Kidney epithelial cell (primary cell): ENCODE measurements around the gene EML5. TPM values are rescaled to one million over a fixed set of nuclear protein-coding genes. Genes with fewer than 3 reads are reported as not detected.
A peak's percentile ranks its signal among the peaks of the same experiment; 100 is the strongest.

Experiments used
- DNase-seq: peaks from one replicate; pipeline ENCODE4 v3.0.0-alpha.2; 2010; ENCODE audit warnings: low read depth
- H3K27me3 ChIP-seq: 2 replicates; pipeline ENCODE4 v1.6.0; 2011; ENCODE audit warnings: low read length; ENCODE audit not compliant: control insufficient read depth, insufficient read depth
- H3K36me3 ChIP-seq: 2 replicates; pipeline ENCODE4 v1.5.1; 2011; ENCODE audit warnings: low read length; ENCODE audit not compliant: control insufficient read depth, insufficient read depth
- H3K4me3 ChIP-seq: 2 replicates; pipeline ENCODE4 v1.5.1; 2011; ENCODE audit warnings: low read depth, mild to moderate bottlenecking, control low read depth, low read length
- total RNA-seq: library from RNA; depleted of rRNA; stranded (reverse); fragments of >200 nt; gene quantifications from 2 replicates; pipeline ENCODE4 v1.2.3, GENCODE V29; 2015
- TF ChIP-seq, protein P1 (sequence below): IDR thresholded peaks from 2 replicates; pipeline ENCODE4 v1.5.1; 2011; ENCODE audit warnings: mild to moderate bottlenecking, moderate library complexity, low read length, control low read depth, inconsistent platforms; ENCODE audit not compliant: insufficient read depth, poor library complexity, severe bottlenecking

The EML5 gene
- total RNA-seq, 1 donor from 2014 or later, result 0.79 TPM

- Histone ChIP-seq H3K4me3 (no peak overlapping the region), H3K27me3 (no peaks in the 10 kb centered on the region), H3K36me3 (no peaks in the 10 kb centered on the region)
- TF ChIP-seq, protein P1, sequence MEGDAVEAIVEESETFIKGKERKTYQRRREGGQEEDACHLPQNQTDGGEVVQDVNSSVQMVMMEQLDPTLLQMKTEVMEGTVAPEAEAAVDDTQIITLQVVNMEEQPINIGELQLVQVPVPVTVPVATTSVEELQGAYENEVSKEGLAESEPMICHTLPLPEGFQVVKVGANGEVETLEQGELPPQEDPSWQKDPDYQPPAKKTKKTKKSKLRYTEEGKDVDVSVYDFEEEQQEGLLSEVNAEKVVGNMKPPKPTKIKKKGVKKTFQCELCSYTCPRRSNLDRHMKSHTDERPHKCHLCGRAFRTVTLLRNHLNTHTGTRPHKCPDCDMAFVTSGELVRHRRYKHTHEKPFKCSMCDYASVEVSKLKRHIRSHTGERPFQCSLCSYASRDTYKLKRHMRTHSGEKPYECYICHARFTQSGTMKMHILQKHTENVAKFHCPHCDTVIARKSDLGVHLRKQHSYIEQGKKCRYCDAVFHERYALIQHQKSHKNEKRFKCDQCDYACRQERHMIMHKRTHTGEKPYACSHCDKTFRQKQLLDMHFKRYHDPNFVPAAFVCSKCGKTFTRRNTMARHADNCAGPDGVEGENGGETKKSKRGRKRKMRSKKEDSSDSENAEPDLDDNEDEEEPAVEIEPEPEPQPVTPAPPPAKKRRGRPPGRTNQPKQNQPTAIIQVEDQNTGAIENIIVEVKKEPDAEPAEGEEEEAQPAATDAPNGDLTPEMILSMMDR, result no peak
- DNase-seq, result no peak
Observed at GRCh38 chr14:88682495-88683114, 110.1 kb downstream of the EML5 start.

- no peak overlapping the region for H3K4me3 ChIP-seq
- TF ChIP-seq, protein P1, result no peak
- H3K27me3 ChIP-seq, result no peaks in the 10 kb centered on the region
- no peaks in the 10 kb centered on the region for H3K36me3 ChIP-seq
- no peak for DNase-seq
Observed at GRCh38 chr14:88681755-88682494, 110.8 kb downstream of the EML5 start.

GRCh38 chr14:88669346-88669745, 123.4 kb downstream of the EML5 start:
- Histone ChIP-seq H3K4me3 (no peak overlapping the region), H3K27me3 (no peaks in the 10 kb centered on the region), H3K36me3 (no peaks in the 10 kb centered on the region)
- TF ChIP-seq, protein P1, result no peak
- DNase-seq, result no peak

GRCh38 chr14:88668448-88669116, 124.2 kb downstream of the EML5 start:
- H3K4me3 ChIP-seq, result no peak overlapping the region
- no peaks in the 10 kb centered on the region for H3K27me3 ChIP-seq
- no peaks in the 10 kb centered on the region for H3K36me3 ChIP-seq
- DNase-seq, result no peak
- TF ChIP-seq, protein P1, result no peak

DNA sequence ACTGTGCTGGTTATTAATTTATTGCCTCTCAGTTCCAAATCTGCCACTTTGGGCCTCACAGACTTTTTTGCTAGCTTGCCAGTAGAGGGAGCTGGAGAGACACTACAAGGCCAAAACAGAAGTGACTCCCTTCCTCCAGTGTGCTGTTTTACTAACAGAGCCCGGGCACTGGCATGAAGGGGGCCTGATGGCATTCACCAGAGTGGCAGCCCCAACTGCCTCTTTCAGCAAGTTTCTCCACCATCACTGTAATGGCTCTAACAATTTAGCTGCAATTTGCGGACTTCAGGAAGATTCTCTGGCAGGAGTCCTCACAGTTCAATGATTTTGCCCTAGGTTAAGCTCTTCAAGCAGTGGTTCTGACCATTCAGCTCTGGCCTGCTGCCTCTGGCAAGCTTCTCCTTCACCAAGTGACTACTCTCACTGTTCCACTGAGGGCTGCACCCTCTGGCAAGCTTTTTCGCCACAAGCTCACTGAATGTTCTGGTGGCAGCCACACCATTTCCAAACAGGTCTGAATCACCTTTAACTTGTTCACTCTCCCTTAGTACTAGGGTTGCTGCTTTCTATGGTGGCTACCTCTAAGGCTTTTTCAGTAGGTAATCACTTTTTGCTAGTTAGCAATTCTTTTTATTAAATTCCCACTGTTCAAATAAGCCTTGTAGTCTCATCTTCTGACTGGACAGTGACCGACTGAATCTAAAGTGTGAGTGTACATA, 125.0 kb downstream of the EML5 start:
- Histone ChIP-seq H3K27me3 (no peaks in the 10 kb centered on the region), H3K36me3 (no peaks in the 10 kb centered on the region), H3K4me3 (no peak overlapping the region)
- TF ChIP-seq, protein P1, result peak; percentile 85
- peak; percentile 39 for DNase-seq
